ENCODE data around the gene ZNF219.

ZNF219 gene

DNA sequence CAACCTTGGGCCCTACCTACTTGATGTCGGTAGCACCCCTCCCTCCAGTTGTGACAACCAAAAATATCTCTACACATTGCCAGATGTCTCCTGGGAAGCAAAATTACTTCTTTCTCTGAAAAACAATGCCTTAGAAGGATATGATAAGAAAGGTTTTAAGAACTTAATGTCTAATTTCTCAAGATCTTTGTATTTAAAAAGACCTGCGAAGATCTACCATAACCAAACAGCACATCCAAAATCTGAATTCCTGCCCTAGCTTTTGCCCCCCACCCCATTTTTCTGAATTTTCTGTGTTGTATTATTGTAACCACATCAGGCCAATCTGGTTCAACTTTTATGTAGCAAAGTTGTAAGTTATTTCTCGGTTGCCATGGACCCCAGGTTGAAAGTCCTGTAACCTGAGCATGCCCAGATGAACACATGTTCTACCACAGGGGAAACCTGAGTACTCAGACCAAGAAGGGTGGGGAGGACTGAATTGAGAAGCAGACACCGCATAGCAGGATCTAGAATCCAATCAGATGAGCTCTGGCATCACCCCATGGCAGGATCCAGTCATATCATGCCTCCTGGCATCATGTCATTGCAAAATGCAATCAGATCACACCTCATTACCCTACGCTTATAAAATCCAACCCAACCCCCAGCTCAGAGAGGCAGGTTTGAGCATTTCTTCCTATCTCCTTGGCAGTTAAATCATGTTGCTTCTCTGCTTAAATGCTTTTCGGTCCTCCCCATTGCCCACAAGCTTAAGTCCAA lies 11.1 kb upstream of the ZNF219 start:
- DNase-seq (ENCODE audit: extremely low read depth, insufficient read length) = no peak
- no peak for TF ChIP-seq CTCF (IDR thresholded peaks at IDR 0.05; ENCODE audit: insufficient read depth, low read length, poor library complexity, severe bottlenecking)

GRCh38 chr14:21108791-21109190 lies 10.3 kb upstream of the ZNF219 start:
- DNase-seq (ENCODE audit: extremely low read depth, insufficient read length) = no peak
- no peaks in the 10 kb centered on the region for H3K27me3 ChIP-seq (replicated peaks; ENCODE audit: control insufficient read depth, insufficient read depth, low read length)
- no peak overlapping the region for H3K4me3 ChIP-seq (replicated peaks; ENCODE audit: low read depth, low read length)
- H3K36me3 ChIP-seq (ENCODE audit: control insufficient read depth, insufficient read depth, low read length) = no peaks in the 10 kb centered on the region
- no peak for TF ChIP-seq CTCF (IDR thresholded peaks at IDR 0.05; ENCODE audit: insufficient read depth, low read length, poor library complexity, severe bottlenecking)

More for the DNA sequence above, 11.1 kb upstream of the ZNF219 start:
- Histone ChIP-seq H3K4me3 (replicated peaks; ENCODE audit: low read depth, low read length) (no peak overlapping the region), H3K27me3 (replicated peaks; ENCODE audit: control insufficient read depth, insufficient read depth, low read length) (no peaks in the 10 kb centered on the region), H3K36me3 (ENCODE audit: control insufficient read depth, insufficient read depth, low read length) (no peaks in the 10 kb centered on the region)

DNA sequence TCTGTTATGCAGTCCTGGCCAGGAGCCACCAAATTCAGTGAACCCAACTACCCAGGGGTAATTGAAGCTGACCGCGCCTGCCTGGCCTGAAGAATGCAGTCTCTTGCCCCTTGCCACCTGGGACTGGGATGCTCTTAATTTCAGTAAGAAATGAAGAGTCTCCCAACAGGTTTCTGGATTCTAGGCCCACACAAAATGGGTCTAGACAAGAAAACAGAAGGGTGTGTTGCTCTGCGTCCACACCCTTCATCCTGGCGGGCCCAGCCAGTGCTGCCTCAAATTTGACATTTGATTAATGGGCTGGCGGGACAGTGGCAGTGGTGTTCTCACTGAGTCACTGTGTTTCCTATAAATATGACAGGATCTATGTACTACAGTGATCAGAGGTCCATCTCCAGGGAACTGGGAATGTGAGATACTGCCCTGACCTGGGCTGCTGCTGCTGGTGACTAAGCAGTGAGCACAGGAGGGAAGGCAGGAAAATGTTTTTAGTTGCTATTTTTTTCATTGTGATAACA lies 8.9 kb upstream of the ZNF219 start:
- DNase-seq (ENCODE audit: extremely low read depth, insufficient read length) = no peak

DNA sequence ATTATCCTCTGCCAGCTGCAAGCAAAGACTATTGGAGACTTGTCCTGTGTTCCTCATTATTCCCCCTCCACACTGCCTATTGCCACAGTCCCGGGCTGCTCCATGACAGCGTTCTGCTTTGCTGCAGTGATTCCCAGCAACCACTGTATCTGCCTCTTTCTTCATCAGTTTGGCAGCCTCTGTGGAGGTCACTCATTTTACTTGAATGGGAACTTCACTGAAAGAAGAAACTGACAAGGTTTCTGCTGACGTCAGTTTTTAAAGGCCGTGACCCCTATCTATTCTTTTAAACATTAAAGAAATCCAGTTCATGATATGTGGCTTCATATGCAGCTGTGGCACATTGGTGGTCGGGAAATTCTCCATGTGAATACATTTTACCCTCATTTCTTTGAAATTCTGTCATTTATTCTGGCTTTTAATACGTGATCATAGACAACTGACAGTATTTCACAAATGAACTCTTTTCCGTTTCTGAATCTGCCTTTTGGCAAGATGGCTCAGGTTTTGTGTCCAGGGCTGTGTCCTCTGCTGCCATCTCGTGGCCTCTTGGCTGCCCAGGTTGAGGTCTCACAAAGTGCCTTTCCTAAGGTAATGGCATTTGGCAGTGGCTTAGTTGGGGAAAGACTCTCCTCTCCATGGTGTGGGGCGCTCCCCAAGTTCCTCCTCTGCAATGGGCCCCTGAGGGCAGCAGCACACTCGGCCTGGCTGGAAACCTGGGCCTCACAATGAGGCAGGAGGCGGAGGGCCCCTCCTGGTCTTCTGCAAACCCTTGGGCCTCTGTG lies 8.2 kb upstream of the ZNF219 start:
- no peaks in the 10 kb centered on the region for H3K36me3 ChIP-seq (ENCODE audit: control insufficient read depth, insufficient read depth, low read length)
- no peaks in the 10 kb centered on the region for H3K27me3 ChIP-seq (replicated peaks; ENCODE audit: control insufficient read depth, insufficient read depth, low read length)
- DNase-seq (ENCODE audit: extremely low read depth, insufficient read length) = no peak
- TF ChIP-seq CTCF (IDR thresholded peaks at IDR 0.05; ENCODE audit: insufficient read depth, low read length, poor library complexity, severe bottlenecking) = peak; percentile 93
- H3K4me3 ChIP-seq (replicated peaks; ENCODE audit: low read depth, low read length) = no peak overlapping the region

More for the DNA sequence above, 8.9 kb upstream of the ZNF219 start:
- no peaks in the 10 kb centered on the region for H3K27me3 ChIP-seq (replicated peaks; ENCODE audit: control insufficient read depth, insufficient read depth, low read length)
- no peak overlapping the region for H3K4me3 ChIP-seq (replicated peaks; ENCODE audit: low read depth, low read length)
- no peaks in the 10 kb centered on the region for H3K36me3 ChIP-seq (ENCODE audit: control insufficient read depth, insufficient read depth, low read length)
- no peak for TF ChIP-seq CTCF (IDR thresholded peaks at IDR 0.05; ENCODE audit: insufficient read depth, low read length, poor library complexity, severe bottlenecking)

DNA sequence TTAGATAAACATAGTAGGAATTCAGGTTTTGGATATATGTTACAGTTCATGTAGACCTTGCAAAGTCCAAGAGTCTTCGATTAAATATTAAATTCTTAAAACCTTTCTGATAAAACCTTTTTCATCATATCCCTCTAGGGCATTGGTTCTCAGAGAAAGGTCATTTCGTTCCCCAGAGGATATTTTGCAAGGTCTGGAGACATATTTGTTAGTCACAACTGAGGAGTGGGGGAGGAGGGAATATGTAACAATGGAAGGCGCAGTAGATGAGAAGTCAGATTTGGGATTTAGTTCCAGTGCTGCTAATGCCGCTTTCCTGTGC lies 7.7 kb upstream of the ZNF219 start:
- TF ChIP-seq CTCF (IDR thresholded peaks at IDR 0.05; ENCODE audit: insufficient read depth, low read length, poor library complexity, severe bottlenecking) = no peak
- DNase-seq (ENCODE audit: extremely low read depth, insufficient read length) = no peak
- no peaks in the 10 kb centered on the region for H3K36me3 ChIP-seq (ENCODE audit: control insufficient read depth, insufficient read depth, low read length)
- no peak overlapping the region for H3K4me3 ChIP-seq (replicated peaks; ENCODE audit: low read depth, low read length)
- no peaks in the 10 kb centered on the region for H3K27me3 ChIP-seq (replicated peaks; ENCODE audit: control insufficient read depth, insufficient read depth, low read length)

Data from GM06990 (cell line).